ENCODE results near the gene GABRD.
A peak's percentile ranks its signal among the peaks of the same experiment; 100 is the strongest.

Gene GABRD

GRCh38 chr1:2056955-2057590, 37.9 kb downstream of the GABRD start:
- no peak for DNase-seq

- no peak for DNase-seq
Measured at GRCh38 chr1:2059290-2059953, 40.3 kb downstream of the GABRD start.

DNA sequence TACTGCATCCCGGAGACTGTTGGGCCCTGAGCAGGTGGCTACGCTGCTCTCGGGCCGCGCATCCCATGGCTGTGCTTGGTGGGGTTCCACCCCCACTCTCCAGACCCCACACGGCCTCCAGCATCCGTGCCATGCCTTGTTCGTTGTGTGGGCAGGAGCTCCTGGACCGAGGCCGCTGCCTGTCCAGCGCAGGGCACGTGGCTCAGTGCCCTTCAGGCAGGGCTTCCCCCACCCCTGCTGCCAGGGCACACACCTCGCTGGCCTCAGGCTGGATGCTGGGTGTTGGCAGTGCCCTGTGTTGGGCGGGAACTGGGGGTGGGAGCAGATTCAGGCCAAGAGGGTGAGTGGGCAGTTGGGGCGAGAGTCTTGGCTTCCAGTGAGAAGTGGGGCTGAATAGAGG, 40.9 kb downstream of the GABRD start:
- DNase-seq, result no peak

GRCh38 chr1:2060535-2060934, 41.4 kb downstream of the GABRD start:
- DNase-seq, result no peak

GRCh38 chr1:2061065-2061778, 42.1 kb downstream of the GABRD start:
- DNase-seq, result peak; percentile 35

- no peak for DNase-seq
Measured at GRCh38 chr1:2065699-2066098, 46.6 kb downstream of the GABRD start.

- no peak for DNase-seq
Measured at GRCh38 chr1:2067393-2067792, 48.2 kb downstream of the GABRD start.

DNA sequence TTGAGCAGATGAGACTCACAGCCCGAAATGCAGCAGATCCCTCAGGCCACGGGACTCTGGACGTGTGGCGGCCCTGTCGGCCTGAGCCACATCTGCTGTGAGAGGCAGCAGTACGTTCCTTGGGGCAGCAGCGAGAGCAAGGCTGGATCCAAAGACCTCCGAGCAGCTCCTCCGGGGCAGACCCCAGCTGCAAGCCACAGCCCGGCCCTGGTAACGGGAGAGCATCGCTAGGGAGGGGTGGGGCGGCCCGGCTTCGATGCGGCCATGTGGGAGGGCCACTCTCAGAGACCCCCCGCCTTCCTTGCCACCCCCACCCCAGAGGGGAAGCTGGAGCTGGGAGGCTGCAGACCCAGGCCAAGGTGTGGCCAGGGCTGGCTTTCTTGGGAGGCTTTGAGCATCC, 48.8 kb downstream of the GABRD start:
- DNase-seq, result no peak

- DNase-seq, result no peak
Measured at GRCh38 chr1:2068951-2069350, 49.8 kb downstream of the GABRD start.

DNA sequence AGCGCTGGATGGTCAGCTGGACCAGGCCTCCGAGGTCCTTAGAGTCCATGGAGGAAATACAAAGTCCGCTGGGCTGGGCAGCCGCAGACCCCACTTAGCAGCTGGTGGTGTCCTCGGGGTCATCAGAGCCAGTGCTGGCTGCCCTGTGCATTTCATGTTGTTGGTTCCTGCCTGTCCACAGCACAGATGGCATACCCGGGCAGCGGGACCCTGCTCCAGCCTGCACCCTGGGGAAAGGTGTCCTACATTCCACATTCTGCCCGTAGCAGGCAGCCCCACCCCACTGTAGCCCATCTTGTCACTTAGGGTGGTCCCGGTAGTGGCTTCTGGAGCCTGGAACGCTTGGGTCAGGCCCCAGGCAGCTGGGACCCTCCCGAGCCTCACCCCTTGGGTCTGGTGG, 50.9 kb downstream of the GABRD start:
- DNase-seq, result no peak

DNA sequence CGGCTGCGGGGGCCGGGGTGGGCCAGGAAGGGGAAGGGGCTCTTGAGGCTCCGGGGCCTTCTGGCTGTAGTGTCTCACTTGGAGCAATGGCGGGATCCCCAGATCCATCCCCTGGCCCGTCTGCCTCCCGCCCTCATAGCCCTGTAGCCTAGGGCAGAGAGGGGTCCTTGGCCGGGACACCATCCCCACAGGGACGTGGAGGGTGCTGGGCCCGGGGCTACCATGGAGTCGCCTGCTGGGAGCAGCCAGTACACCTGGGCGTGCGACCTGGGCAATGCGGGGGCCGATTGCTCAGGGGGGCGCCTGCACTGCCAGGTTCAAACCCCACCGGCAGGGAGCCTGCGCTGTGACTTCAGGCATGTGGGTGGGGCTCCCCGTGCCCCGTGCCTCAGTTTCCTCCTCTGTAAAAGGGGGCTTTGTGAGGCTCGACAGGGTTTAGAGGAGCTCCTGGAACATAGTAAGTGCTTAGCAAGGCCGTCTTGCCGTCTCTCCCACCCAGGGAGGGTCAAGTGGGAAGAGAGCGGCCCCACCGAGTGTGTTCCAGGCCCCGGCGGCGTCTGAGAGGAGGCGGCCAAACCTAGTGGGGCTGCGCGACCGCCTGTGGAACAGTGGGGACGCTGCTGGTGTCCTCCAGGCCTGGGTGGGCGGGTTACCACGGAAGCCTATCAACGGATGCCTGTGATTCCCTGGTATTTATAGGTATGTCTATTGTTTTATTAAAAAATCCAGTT, 51.8 kb downstream of the GABRD start:
- no peak for DNase-seq

GRCh38 chr1:2072109-2072806, 53.1 kb downstream of the GABRD start:
- DNase-seq, result no peak

DNA sequence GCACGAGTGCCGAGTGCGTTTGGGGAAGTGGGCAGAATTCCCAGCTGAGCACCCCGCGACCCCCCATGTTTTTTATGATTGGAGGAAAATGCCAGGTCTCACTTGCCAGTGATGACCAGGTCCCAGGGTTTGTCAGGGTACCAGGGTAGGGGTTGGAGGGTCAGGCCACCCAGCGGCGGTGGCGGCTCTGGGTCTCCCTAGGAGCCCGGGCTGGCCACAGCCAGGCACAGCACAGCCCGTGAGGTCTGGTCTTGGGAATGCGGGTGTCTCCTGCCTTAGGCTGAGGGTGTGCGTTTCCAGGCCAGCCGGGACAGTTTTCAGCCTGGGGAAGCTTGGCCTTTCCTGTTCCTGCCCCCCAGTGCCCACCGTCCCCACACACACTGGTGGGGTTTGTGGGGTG, 53.7 kb downstream of the GABRD start:
- no peak for DNase-seq

- DNase-seq, result no peak
Measured at GRCh38 chr1:2073382-2074230, 54.5 kb downstream of the GABRD start.

DNA sequence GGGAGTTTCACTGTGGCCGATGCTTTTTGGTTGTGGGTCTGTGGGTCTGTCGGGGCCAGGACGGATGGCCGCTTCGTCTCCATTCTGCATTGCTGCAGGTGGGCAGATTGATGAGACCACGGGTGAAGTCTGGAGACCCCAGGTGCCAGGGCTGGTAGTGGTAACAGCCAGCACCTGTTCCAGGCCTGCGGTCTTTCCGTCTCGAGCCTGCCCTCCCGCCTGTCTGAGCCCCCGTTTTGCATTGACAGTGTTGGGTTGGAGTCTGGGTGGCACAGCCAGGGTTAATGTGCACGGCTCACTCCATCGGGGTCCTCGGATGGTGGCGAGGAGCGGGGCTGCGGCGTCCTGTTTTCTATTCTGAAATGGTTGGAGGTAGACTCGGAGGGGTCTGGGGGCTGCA, 55.3 kb downstream of the GABRD start:
- no peak for DNase-seq

- no peak for DNase-seq
Measured at GRCh38 chr1:2074944-2075740, 56.0 kb downstream of the GABRD start.

- DNase-seq, result no peak
Measured at GRCh38 chr1:2076826-2077225, 57.7 kb downstream of the GABRD start.

GRCh38 chr1:2078170-2078569, 59.0 kb downstream of the GABRD start:
- no peak for DNase-seq

DNA sequence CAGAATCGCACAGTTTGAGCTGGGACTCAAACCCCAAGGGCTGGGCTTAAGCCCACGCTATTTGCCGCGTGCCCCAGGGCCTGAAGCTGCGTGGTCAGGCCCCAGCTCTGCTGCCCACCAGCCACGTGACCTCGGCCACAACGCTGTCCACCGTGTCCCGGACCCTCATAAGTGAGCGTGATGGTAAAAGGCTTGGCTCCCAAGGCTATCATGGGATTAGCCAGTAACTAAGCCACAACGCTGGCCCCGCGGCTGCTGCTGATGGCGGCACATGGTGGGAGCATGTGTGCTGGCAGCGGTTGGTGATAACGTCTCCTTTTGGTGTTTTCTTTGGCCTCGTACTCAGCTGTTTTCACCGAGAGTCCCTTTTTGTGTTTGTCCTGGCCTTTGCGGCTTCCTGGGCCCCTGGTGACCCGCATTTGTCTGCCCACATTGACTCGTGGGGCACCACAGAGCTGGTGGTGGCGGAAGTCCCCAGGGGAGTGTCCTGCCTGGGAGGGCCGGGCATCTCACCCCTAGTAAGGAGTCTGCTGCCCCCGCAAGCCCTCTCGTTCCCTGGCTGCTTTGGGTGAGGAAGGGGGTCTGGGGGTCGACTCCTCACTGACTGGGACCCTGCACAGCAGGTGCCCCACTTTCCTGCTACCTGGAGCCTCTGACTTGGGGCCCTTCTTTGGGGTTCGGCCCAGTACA, 60.4 kb downstream of the GABRD start:
- no peak for DNase-seq

DNA sequence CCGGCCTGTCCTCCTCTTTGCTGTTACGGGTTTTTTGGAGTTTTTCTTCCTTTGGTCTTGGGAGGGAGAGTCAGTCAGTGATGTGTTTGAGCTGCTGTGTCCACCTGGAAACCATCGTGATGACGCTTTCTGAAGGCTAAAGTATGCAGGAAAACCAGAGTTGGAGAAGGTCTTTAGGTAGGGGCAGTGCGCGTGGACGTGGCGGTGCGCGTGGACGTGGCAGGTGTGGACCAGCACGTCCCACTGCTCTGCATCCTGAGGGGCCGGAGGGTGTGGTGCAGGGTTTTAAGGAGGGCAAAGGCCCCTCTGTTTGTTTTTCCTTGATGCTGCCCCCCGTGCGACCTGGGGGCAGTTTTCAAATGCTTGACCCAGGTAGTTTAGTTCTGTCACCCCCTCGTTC, 61.0 kb downstream of the GABRD start:
- DNase-seq, result no peak

Data from 8988T (cell line).